IMR-90 (cell line): Measurements from ENCODE around the gene MYOCD. TPM values are rescaled to one million over a fixed set of nuclear protein-coding genes. Genes with fewer than 3 reads are reported as not detected.
A peak's percentile ranks its signal among the peaks of the same experiment; 100 is the strongest.

Experiments
- ATAC-seq: fragments of 200-7000 bp; cut with Tn5 transposase; 2 replicates; pipeline ENCODE4 v1.9.1; 2020; ENCODE audit warnings: low read depth, mild to moderate bottlenecking, moderate library complexity
- BruUV-seq: library from RNA; stranded (reverse); fragments of 400-500 nt; replicated peaks from 2 replicates; lab custom pipeline; 2021; lab: Mats Ljungman, UMichigan
- CTCF ChIA-PET: fragments of 300-600 bp; formaldehyde crosslinking; extraction: SDS; loops from one replicate; lab custom pipeline; 2021; ENCODE audit warnings: antibody characterized with exemption; lab: Yijun Ruan, JAX
- POLR2A ChIA-PET: fragments of 300-600 bp; sonication (Branson Sonifier 250); formaldehyde crosslinking; loops from one replicate; lab custom pipeline; 2022; ENCODE audit warnings: antibody characterized with exemption; ENCODE audit not compliant: unreplicated experiment; lab: Charles Lee
- DNase-seq: peaks from one replicate; pipeline ENCODE4 v3.0.0; 2013
- H2AFZ ChIP-seq: replicated peaks from 2 replicates; pipeline ENCODE3; 2013; ENCODE audit warnings: low read length, mild to moderate bottlenecking; ENCODE audit not compliant: poor library complexity
- H2AK5ac ChIP-seq: 2 replicates; pipeline ENCODE4 v1.6.1; 2013; ENCODE audit warnings: low read depth, low read length, inconsistent platforms
- H2AK9ac ChIP-seq: replicated peaks from 2 replicates; pipeline ENCODE3; 2013; ENCODE audit warnings: mild to moderate bottlenecking, low read depth, low read length, moderate library complexity; ENCODE audit not compliant: poor library complexity
- H2BK120ac ChIP-seq: 2 replicates; pipeline ENCODE4 v1.6.1; 2013; ENCODE audit warnings: low read depth, low read length, inconsistent platforms
- H2BK15ac ChIP-seq: 3 replicates; pipeline ENCODE4 v1.6.1; 2013; ENCODE audit warnings: low read depth, low read length, inconsistent platforms
- H2BK20ac ChIP-seq: 2 replicates; pipeline ENCODE4 v1.6.1; 2013; ENCODE audit warnings: low read depth, mild to moderate bottlenecking, inconsistent platforms, low read length, moderate library complexity
- H2BK5ac ChIP-seq: 2 replicates; pipeline ENCODE4 v1.6.1; 2013; ENCODE audit warnings: mild to moderate bottlenecking, low read depth, low read length, inconsistent platforms; ENCODE audit not compliant: poor library complexity, severe bottlenecking
- H3K14ac ChIP-seq: replicated peaks from 2 replicates; pipeline ENCODE4 v1.6.1; 2013; ENCODE audit warnings: low read depth, low read length, inconsistent platforms
- H3K18ac ChIP-seq: 2 replicates; pipeline ENCODE4 v1.6.1; 2013; ENCODE audit warnings: low read depth, low read length, control low read depth
- H3K23ac ChIP-seq: 2 replicates; pipeline ENCODE4 v1.6.1; 2013; ENCODE audit warnings: low read depth, low read length, inconsistent platforms
- H3K27ac ChIP-seq: 2 replicates; pipeline ENCODE4 v1.5.1; 2013; ENCODE audit warnings: mild to moderate bottlenecking, control low read depth, low read length; ENCODE audit not compliant: insufficient read depth
- H3K27me3 ChIP-seq: 2 replicates; pipeline ENCODE4 v1.6.1; 2013; ENCODE audit warnings: low read length; ENCODE audit not compliant: control insufficient read depth, insufficient read depth
- H3K36me3 ChIP-seq: 2 replicates; pipeline ENCODE4 v1.6.1; 2013; ENCODE audit warnings: low read length, mixed read lengths; ENCODE audit not compliant: control insufficient read depth, insufficient read depth
- H3K4ac ChIP-seq: 2 replicates; pipeline ENCODE4 v1.6.1; 2013; ENCODE audit warnings: low read depth, low read length, inconsistent platforms
- H3K4me1 ChIP-seq: 2 replicates; pipeline ENCODE4 v1.6.1; 2013; ENCODE audit warnings: low read length, mixed read lengths; ENCODE audit not compliant: control insufficient read depth, insufficient read depth
- H3K4me2 ChIP-seq: 2 replicates; pipeline ENCODE4 v1.6.1; 2013; ENCODE audit warnings: low read depth, mild to moderate bottlenecking, control low read depth, low read length, moderate library complexity
- H3K4me3 ChIP-seq: 2 replicates; pipeline ENCODE4 v1.5.1; 2013; ENCODE audit warnings: low read depth, mild to moderate bottlenecking, control low read depth, low read length, moderate library complexity; ENCODE audit not compliant: insufficient read depth
- H3K56ac ChIP-seq: 2 replicates; pipeline ENCODE4 v1.6.1; 2013; ENCODE audit warnings: low read length, inconsistent platforms; ENCODE audit not compliant: insufficient read depth; ENCODE audit errors: extremely low read depth
- H3K79me1 ChIP-seq, 2 experiments: 2 replicates each; pipeline ENCODE4 v1.6.1; 2013; ENCODE audit warnings: low read length in 2 of 2, inconsistent platforms in 1 of 2, low read depth in 1 of 2
- H3K9ac ChIP-seq: 2 replicates; pipeline ENCODE4 v1.6.1; 2013; ENCODE audit warnings: low read depth, low read length, control low read depth
- H3K9me1 ChIP-seq: 2 replicates; pipeline ENCODE4 v1.6.1; 2013; ENCODE audit warnings: low read length, inconsistent platforms; ENCODE audit not compliant: insufficient read depth
- H3K9me3 ChIP-seq: 2 replicates; pipeline ENCODE4 v1.6.1; 2013; ENCODE audit warnings: low read length; ENCODE audit not compliant: control insufficient read depth, insufficient read depth
- H4K20me1 ChIP-seq: 2 replicates; pipeline ENCODE4 v1.6.1; 2013; ENCODE audit warnings: low read length, inconsistent platforms; ENCODE audit not compliant: insufficient read depth
- H4K5ac ChIP-seq: 2 replicates; pipeline ENCODE4 v1.6.1; 2013; ENCODE audit warnings: mild to moderate bottlenecking, low read depth, low read length, control low read depth
- H4K8ac ChIP-seq, 2 experiments: 2 replicates each; pipeline ENCODE4 v1.6.1; 2013; ENCODE audit warnings: low read depth in 2 of 2, low read length in 2 of 2, control low read depth in 1 of 2, inconsistent platforms in 1 of 2
- H4K91ac ChIP-seq: 2 replicates; pipeline ENCODE4 v1.6.1; 2013; ENCODE audit warnings: low read depth, low read length, inconsistent platforms; ENCODE audit not compliant: insufficient read depth
- BHLHE40 ChIP-seq: fragments of 150-350 bp; IDR thresholded peaks from 2 replicates; pipeline ENCODE4 v1.6.1; 2016; ENCODE audit warnings: mild to moderate bottlenecking, low read depth, low read length
- CEBPB ChIP-seq: IDR thresholded peaks from 2 replicates; pipeline ENCODE4 v1.6.1; 2012; ENCODE audit warnings: low read depth, low read length, improper control_type of control experiment
- CHD1 ChIP-seq: IDR thresholded peaks from 2 replicates; pipeline ENCODE4 v1.6.1; 2012; ENCODE audit warnings: low read depth, low read length, improper control_type of control experiment
- FOS ChIP-seq: fragments of 150-350 bp; IDR thresholded peaks from 2 replicates; pipeline ENCODE4 v1.6.1; 2016; ENCODE audit warnings: low read depth, low read length
- MAZ ChIP-seq: IDR thresholded peaks from 2 replicates; pipeline ENCODE4 v1.6.1; 2012; ENCODE audit warnings: low read depth, mild to moderate bottlenecking, low read length, improper control_type of control experiment, moderate library complexity, borderline replicate concordance
- MXI1 ChIP-seq: IDR thresholded peaks from 2 replicates; pipeline ENCODE4 v1.6.1; 2012; ENCODE audit warnings: low read depth, mild to moderate bottlenecking, low read length, moderate library complexity, borderline replicate concordance
- NFE2L2 ChIP-seq: fragments of 150-350 bp; IDR thresholded peaks from 2 replicates; pipeline ENCODE4 v1.6.1; 2016; ENCODE audit warnings: low read depth, mild to moderate bottlenecking, low read length
- RAD21 ChIP-seq: IDR thresholded peaks from 2 replicates; pipeline ENCODE4 v1.6.1; 2012; ENCODE audit warnings: low read length, improper control_type of control experiment
- RCOR1 ChIP-seq: IDR thresholded peaks from 2 replicates; pipeline ENCODE4 v1.6.1; 2012; ENCODE audit warnings: mild to moderate bottlenecking, low read length, improper control_type of control experiment; ENCODE audit not compliant: insufficient replicate concordance
- RFX5 ChIP-seq: IDR thresholded peaks from 2 replicates; pipeline ENCODE4 v1.8.0; 2012; ENCODE audit warnings: low read depth, mild to moderate bottlenecking, low read length, moderate library complexity
- SMC3 ChIP-seq: fragments of 150-350 bp; IDR thresholded peaks from 2 replicates; pipeline ENCODE4 v1.6.1; 2016; ENCODE audit warnings: low read depth, mild to moderate bottlenecking, antibody characterized with exemption, low read length, moderate library complexity
- WGBS, 2 experiments: methylation state at CpG; one replicate each; pipeline versions ENCODE4 v1.1.5 to v1.1.7; 2013; ENCODE audit warnings: missing lambda C conversion rate in 2 of 2; ENCODE audit not compliant: insufficient read length in 1 of 2; ENCODE audit errors: extremely low coverage in 2 of 2; 5-methylcytosine and 5-hydroxymethylcytosine counted together
- dilution Hi-C: fragments of 300-500 bp; cut with HindIII; formaldehyde crosslinking; loops from one replicate; pipeline ENCODE4 v1.14.3; 2018; ENCODE audit warnings: low sequenced_read_pairs; ENCODE audit not compliant: unreplicated experiment
- in situ Hi-C: fragments of 300-500 bp; cut with MboI; formaldehyde crosslinking; loops from 3 replicates; pipeline ENCODE4 v1.14.3; 2019; ENCODE audit warnings: low sequenced_read_pairs, inconsistent platforms, mixed read lengths
- intact Hi-C: fragments of 100-400 bp; cut with micrococcal nuclease; formaldehyde crosslinking; loops from 2 replicates; pipeline ENCODE4 v1.10.0; 2022
- polyA plus RNA-seq, 3 experiments: library from polyadenylated mRNA; depleted of rRNA; stranded (reverse); fragments of >200 nt; gene quantifications; 2 replicates each; pipeline ENCODE4 v1.2.3, GENCODE V29; 2012; ENCODE audit warnings: low replicate concordance in 1 of 3
- total RNA-seq: library from RNA; depleted of rRNA; stranded (reverse); fragments of >200 nt; gene quantifications from 2 replicates; pipeline ENCODE4 v1.2.3, GENCODE V29; 2012
- TF ChIP-seq, protein P1 (sequence below): fragments of 150-350 bp; IDR thresholded peaks from 2 replicates; pipeline ENCODE4 v1.6.1; 2017; ENCODE audit warnings: mild to moderate bottlenecking, antibody characterized with exemption, low read length, low read depth
- TF ChIP-seq, protein P2 (sequence below): fragments of 150-350 bp; IDR thresholded peaks from 2 replicates; pipeline ENCODE4 v1.6.1; 2016; ENCODE audit warnings: low read depth, mild to moderate bottlenecking, low read length, moderate library complexity, borderline replicate concordance
- TF ChIP-seq, protein P3 (sequence below): conservative IDR thresholded peaks from 2 replicates; pipeline ENCODE4 v1.5.1; 2012; ENCODE audit warnings: mild to moderate bottlenecking, low read depth, low read length, improper control_type of control experiment

MYOCD gene
- total and polyA plus RNA-seq, 2 of the 4 experiments (the other 2 are of a cell fraction): 10.6 to 20.1 TPM

DNA sequence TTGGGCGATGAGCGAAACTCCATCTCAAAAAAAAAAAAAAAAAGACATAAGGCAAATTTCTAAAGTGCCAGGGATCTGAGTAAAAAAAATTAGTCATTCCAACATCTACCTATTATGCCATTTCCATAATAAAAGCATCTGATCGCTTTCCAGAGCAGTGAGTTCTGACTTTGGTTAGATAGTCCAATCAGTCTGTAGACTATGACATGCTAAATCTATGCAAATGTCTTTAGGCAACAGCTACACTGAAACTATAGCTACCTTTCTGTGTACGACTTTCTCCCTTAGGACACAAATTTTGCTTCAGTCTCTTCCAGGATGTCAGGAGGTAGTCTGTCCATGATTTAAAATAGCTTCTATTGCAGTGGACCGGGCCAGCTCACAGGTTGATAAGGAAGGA is 64.7 kb downstream of the MYOCD start:
- ChIA-PET CTCF (interaction anchor here (0.8 kb wide), 1 partner anchor 372 kb away, joined by 4 read pairs; no protein-coding TSS in a partner anchor), POLR2A (no interaction called here)
- Histone ChIP-seq H2AFZ (no peak overlapping the region), H3K4me1 (peaks cover 19% of the 10 kb centered on the region), H2BK15ac (no peak overlapping the region), H2AK9ac (no peak overlapping the region), H3K9me1 (peaks cover 20% of the 10 kb centered on the region; the same call in 1 of the 2 replicates), H3K36me3 (peaks cover 11% of the 10 kb centered on the region), H3K4me3 (no peak overlapping the region), H2BK120ac (0 out of 2 replicates have a peak overlapping the region, but pooled peaks have one; percentile 11), H3K9ac (no peak overlapping the region), H3K27ac (no peak overlapping the region), H3K18ac (no peak overlapping the region), H2AK5ac (no peak overlapping the region), H3K27me3 (no peaks in the 10 kb centered on the region), H4K91ac (no peak overlapping the region), H3K9me3 (no peaks in the 10 kb centered on the region), H2BK20ac (peak overlapping the region; percentile 12; the same call in 1 of the 2 replicates), H3K4ac (peak overlapping the region; percentile 4; the same call in 1 of the 2 replicates), H3K79me1 (peaks cover 0 to 8% of the 10 kb centered on the region in 2 experiments; a peak in 1 of 4 replicates), H3K56ac (no peak overlapping the region), H3K14ac (no peak overlapping the region), H3K23ac (no peak overlapping the region), H4K8ac (no peak overlapping the region), H3K4me2 (no peak overlapping the region), H4K5ac (no peak overlapping the region), H2BK5ac (peak overlapping the region; percentile 1), H4K20me1 (peaks cover 11% of the 10 kb centered on the region; the same call in 1 of the 2 replicates)
- no peak for DNase-seq
- TF ChIP-seq MXI1 (no peak), SMC3 (no peak), RFX5 (no peak), MAZ (no peak), CHD1 (no peak), FOS (no peak), BHLHE40 (no peak), NFE2L2 (no peak), RCOR1 (no peak), CEBPB (no peak), RAD21 (no peak)
- TF ChIP-seq, protein P1, sequence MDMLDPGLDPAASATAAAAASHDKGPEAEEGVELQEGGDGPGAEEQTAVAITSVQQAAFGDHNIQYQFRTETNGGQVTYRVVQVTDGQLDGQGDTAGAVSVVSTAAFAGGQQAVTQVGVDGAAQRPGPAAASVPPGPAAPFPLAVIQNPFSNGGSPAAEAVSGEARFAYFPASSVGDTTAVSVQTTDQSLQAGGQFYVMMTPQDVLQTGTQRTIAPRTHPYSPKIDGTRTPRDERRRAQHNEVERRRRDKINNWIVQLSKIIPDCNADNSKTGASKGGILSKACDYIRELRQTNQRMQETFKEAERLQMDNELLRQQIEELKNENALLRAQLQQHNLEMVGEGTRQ: no peak
- TF ChIP-seq, protein P2, sequence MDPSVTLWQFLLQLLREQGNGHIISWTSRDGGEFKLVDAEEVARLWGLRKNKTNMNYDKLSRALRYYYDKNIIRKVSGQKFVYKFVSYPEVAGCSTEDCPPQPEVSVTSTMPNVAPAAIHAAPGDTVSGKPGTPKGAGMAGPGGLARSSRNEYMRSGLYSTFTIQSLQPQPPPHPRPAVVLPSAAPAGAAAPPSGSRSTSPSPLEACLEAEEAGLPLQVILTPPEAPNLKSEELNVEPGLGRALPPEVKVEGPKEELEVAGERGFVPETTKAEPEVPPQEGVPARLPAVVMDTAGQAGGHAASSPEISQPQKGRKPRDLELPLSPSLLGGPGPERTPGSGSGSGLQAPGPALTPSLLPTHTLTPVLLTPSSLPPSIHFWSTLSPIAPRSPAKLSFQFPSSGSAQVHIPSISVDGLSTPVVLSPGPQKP: no peak
- TF ChIP-seq, protein P3, sequence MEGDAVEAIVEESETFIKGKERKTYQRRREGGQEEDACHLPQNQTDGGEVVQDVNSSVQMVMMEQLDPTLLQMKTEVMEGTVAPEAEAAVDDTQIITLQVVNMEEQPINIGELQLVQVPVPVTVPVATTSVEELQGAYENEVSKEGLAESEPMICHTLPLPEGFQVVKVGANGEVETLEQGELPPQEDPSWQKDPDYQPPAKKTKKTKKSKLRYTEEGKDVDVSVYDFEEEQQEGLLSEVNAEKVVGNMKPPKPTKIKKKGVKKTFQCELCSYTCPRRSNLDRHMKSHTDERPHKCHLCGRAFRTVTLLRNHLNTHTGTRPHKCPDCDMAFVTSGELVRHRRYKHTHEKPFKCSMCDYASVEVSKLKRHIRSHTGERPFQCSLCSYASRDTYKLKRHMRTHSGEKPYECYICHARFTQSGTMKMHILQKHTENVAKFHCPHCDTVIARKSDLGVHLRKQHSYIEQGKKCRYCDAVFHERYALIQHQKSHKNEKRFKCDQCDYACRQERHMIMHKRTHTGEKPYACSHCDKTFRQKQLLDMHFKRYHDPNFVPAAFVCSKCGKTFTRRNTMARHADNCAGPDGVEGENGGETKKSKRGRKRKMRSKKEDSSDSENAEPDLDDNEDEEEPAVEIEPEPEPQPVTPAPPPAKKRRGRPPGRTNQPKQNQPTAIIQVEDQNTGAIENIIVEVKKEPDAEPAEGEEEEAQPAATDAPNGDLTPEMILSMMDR: no peak
- no peak for ATAC-seq
- no TSS peak for BruUV-seq
- dilution Hi-C loops: no loop called here
- in situ Hi-C loops: loop anchor here (10.0 kb wide), 1 partner anchor 476 kb away; no protein-coding TSS in a partner anchor
- WGBS, 2 experiments: no CpG with 5 or more reads among the region's 5 CpGs
- intact Hi-C loops: no loop called here
